CD14-positive monocyte (primary cell): ENCODE results near the gene SLC66A1. TPM values are rescaled to one million over a fixed set of nuclear protein-coding genes. Genes with fewer than 3 reads are reported as not detected.

Source experiments
- DNase-seq, 3 donors: peaks; one replicate each; pipeline ENCODE4 v3.0.0-alpha.2; 2011 to 2022
- H2AFZ ChIP-seq: 2 replicates; pipeline ENCODE4 v1.6.0; 2012; ENCODE audit warnings: mild to moderate bottlenecking, low read depth, low read length, inconsistent platforms; ENCODE audit not compliant: insufficient read depth, poor library complexity, severe bottlenecking
- H3K27ac ChIP-seq, 2 donors: 1 replicate in 1 of 2; 2 replicates in 1 of 2; pipeline ENCODE4 v1.5.1; 2012 to 2013; ENCODE audit warnings: low read length in 2 of 2, control low read depth in 1 of 2, inconsistent platforms in 1 of 2, low read depth in 1 of 2, mild to moderate bottlenecking in 1 of 2
- H3K27me3 ChIP-seq, 2 donors: one replicate each; pipeline versions ENCODE4 v1.6.0 to v1.6.1; 2011 to 2013; ENCODE audit warnings: low read length in 2 of 2; ENCODE audit not compliant: control insufficient read depth in 2 of 2, insufficient read depth in 2 of 2
- H3K36me3 ChIP-seq, 2 donors: replicated peaks in 1 of 2; 1 replicate in 1 of 2; 2 replicates in 1 of 2; pipeline versions ENCODE4 v1.5.1 to v1.6.1; 2012 to 2013; ENCODE audit warnings: low read length in 2 of 2, control low read depth in 1 of 2, inconsistent platforms in 1 of 2, mild to moderate bottlenecking in 1 of 2; ENCODE audit not compliant: insufficient read depth in 2 of 2, control insufficient read depth in 1 of 2
- H3K4me1 ChIP-seq, 2 donors: 1 replicate in 1 of 2; 2 replicates in 1 of 2; pipeline versions ENCODE4 v1.5.1 to v1.6.1; 2012 to 2013; ENCODE audit warnings: low read length in 2 of 2, control low read depth in 1 of 2, inconsistent platforms in 1 of 2, mild to moderate bottlenecking in 1 of 2, moderate library complexity in 1 of 2; ENCODE audit not compliant: insufficient read depth in 2 of 2, control insufficient read depth in 1 of 2
- H3K4me2 ChIP-seq: replicated peaks from 2 replicates; pipeline ENCODE3; 2012; ENCODE audit warnings: low read length, moderate library complexity, mild to moderate bottlenecking; ENCODE audit not compliant: poor library complexity, severe bottlenecking; ENCODE audit errors: extremely low read depth
- H3K4me3 ChIP-seq, 3 experiments: fragments of 200-600 bp in 1 of 3; sonication (generic) in 1 of 3; replicated peaks in 1 of 3; 1 replicate in 2 of 3; 2 replicates in 1 of 3; pipeline ENCODE4 v1.5.1; 2011 to 2013; ENCODE audit warnings: low read length in 3 of 3, mild to moderate bottlenecking in 3 of 3, control low read depth in 2 of 3, low read depth in 2 of 3, inconsistent platforms in 1 of 3, moderate library complexity in 1 of 3
- H3K79me2 ChIP-seq: 2 replicates; pipeline ENCODE4 v1.6.0; 2012; ENCODE audit warnings: mild to moderate bottlenecking, control low read depth, inconsistent platforms, low read length, moderate library complexity; ENCODE audit not compliant: insufficient read depth
- H3K9ac ChIP-seq: 2 replicates; pipeline ENCODE4 v1.6.0; 2017; ENCODE audit warnings: low read length, mild to moderate bottlenecking; ENCODE audit not compliant: insufficient read depth, poor library complexity, severe bottlenecking
- H3K9me3 ChIP-seq, 2 donors: replicated peaks in 1 of 2; 1 replicate in 1 of 2; 2 replicates in 1 of 2; pipeline versions ENCODE4 v1.5.1 to v1.6.1; 2012 to 2013; ENCODE audit warnings: low read length in 2 of 2, control low read depth in 1 of 2; ENCODE audit not compliant: control insufficient read depth in 1 of 2, insufficient read depth in 1 of 2
- H4K20me1 ChIP-seq: 2 replicates; pipeline ENCODE4 v1.6.0; 2012; ENCODE audit warnings: mild to moderate bottlenecking, low read length, control low read depth, moderate library complexity; ENCODE audit not compliant: insufficient read depth
- H3K27ac Mint-ChIP-seq, 7 donors: one replicate each; pipeline ENCODE4 v1.8.0; 2020; ENCODE audit warnings: mild to moderate bottlenecking in 7 of 7, mixed read lengths in 7 of 7, moderate library complexity in 6 of 7, inconsistent platforms in 2 of 7
- H3K27me3 Mint-ChIP-seq, 3 donors: one replicate each; pipeline ENCODE4 v1.8.0; 2021 to 2022; ENCODE audit warnings: low read depth in 3 of 3, mild to moderate bottlenecking in 3 of 3, mixed read lengths in 3 of 3, moderate library complexity in 3 of 3, inconsistent platforms in 1 of 3
- H3K36me3 Mint-ChIP-seq, 2 donors: one replicate each; pipeline ENCODE4 v1.8.0; 2020; ENCODE audit warnings: mixed read lengths in 2 of 2, inconsistent platforms in 1 of 2, mild to moderate bottlenecking in 1 of 2
- H3K4me1 Mint-ChIP-seq: one replicate; pipeline ENCODE4 v1.8.0; 2020; ENCODE audit warnings: mild to moderate bottlenecking, mixed read lengths
- H3K4me3 Mint-ChIP-seq, 2 donors: one replicate each; pipeline ENCODE4 v1.8.0; 2020; ENCODE audit warnings: mild to moderate bottlenecking in 2 of 2, mixed read lengths in 2 of 2, moderate library complexity in 1 of 2
- H3K9me3 Mint-ChIP-seq, 7 donors: one replicate each; pipeline ENCODE4 v1.8.0; 2020 to 2022; ENCODE audit warnings: mixed read lengths in 7 of 7, mild to moderate bottlenecking in 6 of 7, moderate library complexity in 6 of 7, inconsistent platforms in 2 of 7
- WGBS: methylation state at CpG from one replicate; pipeline ENCODE4 v1.1.5; 2013; ENCODE audit warnings: missing lambda C conversion rate; ENCODE audit not compliant: insufficient coverage; 5-methylcytosine and 5-hydroxymethylcytosine counted together
- intact Hi-C, 2 donors: fragments of 100-400 bp; cut with micrococcal nuclease; formaldehyde crosslinking; loops; one replicate each; pipeline versions ENCODE4 v1.15.0 to v1.15.1; 2023
- polyA plus RNA-seq, 3 donors: library from polyadenylated mRNA; depleted of rRNA in 1 of 3; unstranded in 2 of 3; stranded (reverse) in 1 of 3; fragments of 300-500 nt in 2 of 3; fragments of >200 nt in 1 of 3; fragmentation: Illumina TruSeq in 2 of 3; gene quantifications; 1 replicate in 2 of 3; 2 replicates in 1 of 3; pipeline ENCODE4 v1.2.3, GENCODE V29; 2012 to 2021
- TF ChIP-seq, protein P1 (sequence below): fragments of 200-600 bp; IDR thresholded peaks from one replicate; pipeline ENCODE4 v1.8.0; 2022; ENCODE audit warnings: antibody characterized with exemption, mild to moderate bottlenecking

SLC66A1 gene
- polyA plus RNA-seq, 3 donors, result 9.1 to 21.1 (median 9.7) TPM

DNA sequence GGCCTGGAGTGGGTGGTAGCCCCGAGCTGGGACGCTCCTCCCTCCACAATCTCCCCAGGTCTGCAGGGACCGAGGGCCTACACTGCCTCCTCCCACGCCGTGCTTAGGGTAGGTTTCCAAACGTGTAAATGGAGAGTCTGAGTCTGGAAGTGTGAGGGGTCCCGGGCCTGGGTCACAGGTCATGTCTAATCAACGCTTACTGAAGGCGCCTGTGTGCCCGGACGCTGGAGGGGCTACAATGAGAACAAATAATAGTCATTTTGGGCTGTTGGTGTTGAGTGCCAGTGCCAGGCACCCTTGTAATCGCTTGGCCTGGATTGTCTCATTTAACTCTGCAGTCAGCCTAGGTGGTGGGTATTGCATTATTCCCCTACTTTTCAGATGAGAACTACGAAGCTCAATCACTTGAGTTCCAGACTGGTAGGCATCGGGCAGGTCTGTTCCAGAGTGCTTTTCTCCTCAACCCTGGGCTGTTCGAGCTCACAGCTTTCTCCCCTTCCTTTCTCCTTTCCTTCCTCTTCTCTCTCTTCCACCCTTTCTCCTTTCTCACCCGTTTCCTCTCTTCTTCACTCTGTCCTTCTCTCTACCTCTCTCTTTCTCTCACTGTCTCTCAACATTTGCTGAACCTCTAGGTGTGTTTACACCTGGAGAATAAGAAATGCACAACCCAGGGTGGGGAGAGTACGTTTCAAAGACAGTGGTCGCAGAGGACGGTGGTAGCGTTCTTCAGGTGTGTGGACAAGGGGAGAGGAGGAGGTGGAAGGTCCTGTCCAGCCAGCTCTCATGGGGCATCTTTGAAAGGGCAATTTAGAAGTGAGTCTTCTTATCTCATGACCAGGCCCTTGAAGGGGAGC lies 883 bp downstream of the SLC66A1 start:
- H3K27ac Mint-ChIP-seq, result peak overlapping the region; percentile 74 to 90 (median 84)
- Histone ChIP-seq H3K36me3 (peaks cover 6 to 19% of the 10 kb centered on the region in 2 donors), H3K9me3 (no peaks in the 10 kb centered on the region), H3K9ac (peak overlapping the region; percentile 92), H3K4me2 (peak overlapping the region; percentile 91), H3K27me3 (no peaks in the 10 kb centered on the region), H3K79me2 (peaks cover 61% of the 10 kb centered on the region), H4K20me1 (peaks cover 38% of the 10 kb centered on the region), H3K27ac (peak overlapping the region; percentile 22 to 89), H3K4me3 (peak overlapping the region; percentile 63 to 90 (median 89)), H2AFZ (peak overlapping the region; percentile 82), H3K4me1 (peaks cover 65 to 71% of the 10 kb centered on the region in 2 donors)
- no peak for DNase-seq
- H3K9me3 Mint-ChIP-seq, result peaks cover 0 to 3% (median 0%) of the 10 kb centered on the region in 7 donors
- peaks cover 13 to 15% of the 10 kb centered on the region in 2 donors for H3K36me3 Mint-ChIP-seq
- peaks cover 68% of the 10 kb centered on the region for H3K4me1 Mint-ChIP-seq
- TF ChIP-seq, protein P1, sequence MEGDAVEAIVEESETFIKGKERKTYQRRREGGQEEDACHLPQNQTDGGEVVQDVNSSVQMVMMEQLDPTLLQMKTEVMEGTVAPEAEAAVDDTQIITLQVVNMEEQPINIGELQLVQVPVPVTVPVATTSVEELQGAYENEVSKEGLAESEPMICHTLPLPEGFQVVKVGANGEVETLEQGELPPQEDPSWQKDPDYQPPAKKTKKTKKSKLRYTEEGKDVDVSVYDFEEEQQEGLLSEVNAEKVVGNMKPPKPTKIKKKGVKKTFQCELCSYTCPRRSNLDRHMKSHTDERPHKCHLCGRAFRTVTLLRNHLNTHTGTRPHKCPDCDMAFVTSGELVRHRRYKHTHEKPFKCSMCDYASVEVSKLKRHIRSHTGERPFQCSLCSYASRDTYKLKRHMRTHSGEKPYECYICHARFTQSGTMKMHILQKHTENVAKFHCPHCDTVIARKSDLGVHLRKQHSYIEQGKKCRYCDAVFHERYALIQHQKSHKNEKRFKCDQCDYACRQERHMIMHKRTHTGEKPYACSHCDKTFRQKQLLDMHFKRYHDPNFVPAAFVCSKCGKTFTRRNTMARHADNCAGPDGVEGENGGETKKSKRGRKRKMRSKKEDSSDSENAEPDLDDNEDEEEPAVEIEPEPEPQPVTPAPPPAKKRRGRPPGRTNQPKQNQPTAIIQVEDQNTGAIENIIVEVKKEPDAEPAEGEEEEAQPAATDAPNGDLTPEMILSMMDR, result no peak
- H3K27me3 Mint-ChIP-seq, result peaks cover 0 to 4% (median 0%) of the 10 kb centered on the region in 3 donors
- H3K4me3 Mint-ChIP-seq, result peak overlapping the region; percentile 79 to 89
- WGBS, result 53% methylated on average over 12 of the region's 20 CpGs
- intact Hi-C loops, result loop anchor here (5.0 kb wide), 4 partner anchors 61 to 356 kb away; partner anchors contain the start of genes EMC1 (in 1 of the 2), IFFO2 (in 1 of the 2) and MRTO4 (in 1 of the 2)

DNA sequence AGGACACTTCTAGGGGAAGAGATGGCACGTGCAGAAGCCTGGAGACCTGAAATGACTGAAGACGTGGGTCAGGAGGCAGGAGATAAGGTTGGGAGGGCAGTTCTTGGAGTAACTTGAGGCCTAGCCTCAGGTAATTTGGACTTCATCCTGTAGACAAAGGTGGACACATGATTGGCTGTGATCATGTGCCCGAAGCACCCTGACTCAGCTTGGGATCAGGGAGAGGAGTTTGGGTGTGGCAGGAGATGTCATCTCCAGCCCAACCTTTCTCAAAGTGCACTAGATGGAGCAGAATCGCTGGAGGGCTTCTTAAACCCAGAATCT lies 1.5 kb downstream of the SLC66A1 start:
- TF ChIP-seq, protein P1, result no peak
- intact Hi-C loops, result loop anchor here (5.0 kb wide), 4 partner anchors 61 to 356 kb away; partner anchors contain the start of genes EMC1 (in 1 of the 2), IFFO2 (in 1 of the 2) and MRTO4 (in 1 of the 2)
- Histone ChIP-seq H4K20me1 (peaks cover 40% of the 10 kb centered on the region), H3K36me3 (peaks cover 7 to 18% of the 10 kb centered on the region in 2 donors), H2AFZ (no peak overlapping the region), H3K4me3 (peak overlapping the region in 1 of 3 experiments; percentile 90), H3K9me3 (no peaks in the 10 kb centered on the region), H3K79me2 (peaks cover 66% of the 10 kb centered on the region), H3K27me3 (no peaks in the 10 kb centered on the region), H3K4me2 (peak overlapping the region; percentile 91), H3K27ac (peak overlapping the region in 1 of 2 donors; percentile 89), H3K4me1 (peaks cover 69 to 76% of the 10 kb centered on the region in 2 donors), H3K9ac (no peak overlapping the region)
- H3K36me3 Mint-ChIP-seq, result peaks cover 12 to 17% of the 10 kb centered on the region in 2 donors
- peak overlapping the region; percentile 79 to 89 for H3K4me3 Mint-ChIP-seq
- peaks cover 0 to 7% (median 0%) of the 10 kb centered on the region in 3 donors for H3K27me3 Mint-ChIP-seq
- no peak for DNase-seq
- H3K9me3 Mint-ChIP-seq, result peaks cover 0 to 3% (median 0%) of the 10 kb centered on the region in 7 donors
- peaks cover 73% of the 10 kb centered on the region for H3K4me1 Mint-ChIP-seq
- H3K27ac Mint-ChIP-seq, result peak overlapping the region in 3 of 7 donors; percentile 17 to 89 (median 85)
- WGBS, result 100% methylated on average over 1 of the region's 4 CpGs
